ENCODE results near the gene ZNF628.

ZNF628 gene

GRCh38 chr19:55486971-55487923 is 10.8 kb downstream of the ZNF628 start:
- TF ChIP-seq, protein P1, sequence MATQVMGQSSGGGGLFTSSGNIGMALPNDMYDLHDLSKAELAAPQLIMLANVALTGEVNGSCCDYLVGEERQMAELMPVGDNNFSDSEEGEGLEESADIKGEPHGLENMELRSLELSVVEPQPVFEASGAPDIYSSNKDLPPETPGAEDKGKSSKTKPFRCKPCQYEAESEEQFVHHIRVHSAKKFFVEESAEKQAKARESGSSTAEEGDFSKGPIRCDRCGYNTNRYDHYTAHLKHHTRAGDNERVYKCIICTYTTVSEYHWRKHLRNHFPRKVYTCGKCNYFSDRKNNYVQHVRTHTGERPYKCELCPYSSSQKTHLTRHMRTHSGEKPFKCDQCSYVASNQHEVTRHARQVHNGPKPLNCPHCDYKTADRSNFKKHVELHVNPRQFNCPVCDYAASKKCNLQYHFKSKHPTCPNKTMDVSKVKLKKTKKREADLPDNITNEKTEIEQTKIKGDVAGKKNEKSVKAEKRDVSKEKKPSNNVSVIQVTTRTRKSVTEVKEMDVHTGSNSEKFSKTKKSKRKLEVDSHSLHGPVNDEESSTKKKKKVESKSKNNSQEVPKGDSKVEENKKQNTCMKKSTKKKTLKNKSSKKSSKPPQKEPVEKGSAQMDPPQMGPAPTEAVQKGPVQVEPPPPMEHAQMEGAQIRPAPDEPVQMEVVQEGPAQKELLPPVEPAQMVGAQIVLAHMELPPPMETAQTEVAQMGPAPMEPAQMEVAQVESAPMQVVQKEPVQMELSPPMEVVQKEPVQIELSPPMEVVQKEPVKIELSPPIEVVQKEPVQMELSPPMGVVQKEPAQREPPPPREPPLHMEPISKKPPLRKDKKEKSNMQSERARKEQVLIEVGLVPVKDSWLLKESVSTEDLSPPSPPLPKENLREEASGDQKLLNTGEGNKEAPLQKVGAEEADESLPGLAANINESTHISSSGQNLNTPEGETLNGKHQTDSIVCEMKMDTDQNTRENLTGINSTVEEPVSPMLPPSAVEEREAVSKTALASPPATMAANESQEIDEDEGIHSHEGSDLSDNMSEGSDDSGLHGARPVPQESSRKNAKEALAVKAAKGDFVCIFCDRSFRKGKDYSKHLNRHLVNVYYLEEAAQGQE (IDR thresholded peaks at IDR 0.05; ENCODE audit: insufficient replicate concordance, low read depth) = no peak
- TF ChIP-seq POLR2AphosphoS5 (IDR thresholded peaks at IDR 0.05; ENCODE audit: low read depth) = no peak
- TF ChIP-seq CTCF (IDR thresholded peaks at IDR 0.05; ENCODE audit: insufficient read depth, low read length) = no peak
- no peak for TF ChIP-seq SPI1 (IDR thresholded peaks at IDR 0.05; ENCODE audit: borderline replicate concordance, low read depth)
- no peak for TF ChIP-seq GABPA (IDR thresholded peaks at IDR 0.05; ENCODE audit: low read depth)
- H3K27me3 ChIP-seq (ENCODE audit: insufficient read depth, poor library complexity, severe bottlenecking) = peaks cover 8% of the 10 kb centered on the region
- no peak overlapping the region for H3K27ac ChIP-seq (replicated peaks)
- no peak overlapping the region for H3K4me3 ChIP-seq (replicated peaks; ENCODE audit: insufficient read depth, low read length)
- peak; percentile 13 to 51 for DNase-seq (ENCODE audit: low read depth in 1 of 2, low spot score in 1 of 2)

DNA sequence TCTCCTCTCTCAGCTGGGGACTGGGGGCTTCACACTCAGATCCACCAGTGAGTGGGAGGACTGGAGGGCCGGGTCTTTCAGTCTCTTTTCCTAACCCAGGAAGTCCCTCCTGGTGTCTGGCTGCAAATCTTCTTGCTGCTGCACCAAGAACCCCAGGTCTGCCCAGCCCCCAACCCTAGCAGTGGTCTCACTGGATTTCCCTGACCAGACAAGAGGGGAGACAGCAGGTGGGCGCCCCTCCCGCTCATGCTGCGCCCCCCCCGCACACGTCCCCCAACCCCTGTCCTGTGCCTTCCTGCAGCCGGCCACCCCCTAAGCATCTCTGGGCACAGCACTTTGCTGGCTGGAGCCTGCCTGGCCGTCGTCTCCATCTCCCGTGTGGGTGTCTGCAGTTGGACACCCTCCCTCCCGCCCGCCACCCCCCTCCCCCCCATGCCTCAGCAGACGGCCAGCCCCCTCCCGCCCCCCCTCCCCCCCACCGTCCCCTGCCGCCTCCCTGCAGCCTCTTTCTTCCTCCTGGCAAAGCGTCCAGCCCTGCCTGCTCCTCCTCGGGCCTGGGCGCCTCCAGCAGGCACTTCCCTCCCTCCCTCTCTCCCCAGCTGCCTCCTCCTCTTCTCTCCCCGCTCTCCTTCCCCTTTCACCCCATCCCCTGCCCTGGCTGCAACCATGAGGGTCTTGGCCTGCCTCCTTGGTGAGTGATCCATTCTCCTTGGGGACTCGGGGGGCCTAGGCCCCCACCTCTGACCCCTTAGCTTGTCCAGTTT is 11.7 kb downstream of the ZNF628 start, which contains the start of gene SSC5D:
SSC5D (plus strand) TSS at position 513 of the 764 bp plus-strand sequence; CDS start at position 667, 154 bp downstream.
- DNase-seq (ENCODE audit: low read depth in 1 of 2, low spot score in 1 of 2) = peak; percentile 29 to 35
- Histone ChIP-seq H3K4me3 (replicated peaks; ENCODE audit: insufficient read depth, low read length) (no peak within 1 kb of the TSS), H3K27me3 (ENCODE audit: insufficient read depth, poor library complexity, severe bottlenecking) (peaks cover 15% of the 10 kb centered on the region), H3K27ac (replicated peaks) (no peak within 1 kb of the TSS)
- TF ChIP-seq CTCF (IDR thresholded peaks at IDR 0.05; ENCODE audit: insufficient read depth, low read length) (no peak), SPI1 (IDR thresholded peaks at IDR 0.05; ENCODE audit: borderline replicate concordance, low read depth) (no peak), POLR2AphosphoS5 (IDR thresholded peaks at IDR 0.05; ENCODE audit: low read depth) (no peak)

- Histone ChIP-seq H3K4me3 (replicated peaks; ENCODE audit: insufficient read depth, low read length) (no peak overlapping the region), H3K27ac (replicated peaks) (no peak overlapping the region)
- DNase-seq (ENCODE audit: low read depth in 1 of 2, low spot score in 1 of 2) = no peak
These were observed 12.7 kb downstream of the ZNF628 start for GRCh38 chr19:55488986-55489710.

More at GRCh38 chr19:55488986-55489710, 12.7 kb downstream of the ZNF628 start:
- no peak for TF ChIP-seq CTCF (IDR thresholded peaks at IDR 0.05; ENCODE audit: insufficient read depth, low read length)
- peaks cover 18% of the 10 kb centered on the region for H3K27me3 ChIP-seq (ENCODE audit: insufficient read depth, poor library complexity, severe bottlenecking)

Data from HL-60 (cell line).